Neutrophil (primary cell): ENCODE results near the gene AASDH.

ENCODE experiments used
- H3K27ac ChIP-seq: fragments of 200-600 bp; sonication (generic); 2 replicates; pipeline ENCODE4 v1.5.1; 2016; ENCODE audit warnings: mild to moderate bottlenecking, moderate library complexity
- H3K27me3 ChIP-seq: fragments of 200-600 bp; sonication (generic); 2 replicates; pipeline ENCODE4 v1.6.0; 2016; ENCODE audit warnings: mild to moderate bottlenecking
- H3K36me3 ChIP-seq: fragments of 200-600 bp; sonication (generic); 2 replicates; pipeline ENCODE4 v1.5.1; 2017
- H3K4me1 ChIP-seq, 2 experiments: fragments of 200-600 bp in 1 of 2; sonication (generic) in 1 of 2; 1 replicate in 1 of 2; 2 replicates in 1 of 2; pipeline versions ENCODE4 v1.5.1 to v1.6.1; 2013 to 2016; ENCODE audit warnings: low read depth in 1 of 2, low read length in 1 of 2, mild to moderate bottlenecking in 1 of 2, moderate library complexity in 1 of 2; ENCODE audit not compliant: control insufficient read depth in 1 of 2, insufficient read depth in 1 of 2
- H3K4me3 ChIP-seq, 2 experiments: fragments of 200-600 bp in 1 of 2; sonication (generic) in 1 of 2; 1 replicate in 1 of 2; 2 replicates in 1 of 2; pipeline ENCODE4 v1.5.1; 2013 to 2016; ENCODE audit warnings: low read depth in 1 of 2, low read length in 1 of 2, mild to moderate bottlenecking in 1 of 2, moderate library complexity in 1 of 2
- H3K9me3 ChIP-seq: fragments of 200-600 bp; sonication (generic); 2 replicates; pipeline ENCODE4 v1.5.1; 2016
- CTCF ChIP-seq: fragments of 200-600 bp; sonication (generic); IDR thresholded peaks from 2 replicates; pipeline ENCODE4 v1.5.1; 2016; ENCODE audit warnings: antibody characterized with exemption

Gene AASDH

GRCh38 chr4:56310401-56311125 lies 76.7 kb downstream of the AASDH start:
- H3K9me3 ChIP-seq, result no peaks in the 10 kb centered on the region
- no peak for TF ChIP-seq CTCF
- H3K4me1 ChIP-seq, result no peaks in the 10 kb centered on the region
- H3K4me3 ChIP-seq, result no peak overlapping the region
- no peaks in the 10 kb centered on the region for H3K36me3 ChIP-seq
- H3K27me3 ChIP-seq, result no peaks in the 10 kb centered on the region
- no peak overlapping the region for H3K27ac ChIP-seq

- Histone ChIP-seq H3K27ac (no peak overlapping the region), H3K9me3 (no peaks in the 10 kb centered on the region), H3K36me3 (no peaks in the 10 kb centered on the region), H3K4me3 (no peak overlapping the region), H3K4me1 (no peaks in the 10 kb centered on the region), H3K27me3 (no peaks in the 10 kb centered on the region)
- no peak for TF ChIP-seq CTCF
Measured at GRCh38 chr4:56308384-56308783, 78.9 kb downstream of the AASDH start.

- no peak for TF ChIP-seq CTCF
- Histone ChIP-seq H3K36me3 (no peaks in the 10 kb centered on the region), H3K9me3 (no peaks in the 10 kb centered on the region), H3K27me3 (no peaks in the 10 kb centered on the region), H3K4me1 (no peaks in the 10 kb centered on the region), H3K4me3 (no peak overlapping the region), H3K27ac (no peak overlapping the region)
Measured at GRCh38 chr4:56307423-56307822, 79.9 kb downstream of the AASDH start.

GRCh38 chr4:56305390-56305789 lies 81.9 kb downstream of the AASDH start:
- Histone ChIP-seq H3K9me3 (no peaks in the 10 kb centered on the region), H3K27me3 (no peaks in the 10 kb centered on the region), H3K4me1 (no peaks in the 10 kb centered on the region), H3K4me3 (no peak overlapping the region), H3K36me3 (no peaks in the 10 kb centered on the region), H3K27ac (no peak overlapping the region)
- TF ChIP-seq CTCF, result no peak

- Histone ChIP-seq H3K9me3 (no peaks in the 10 kb centered on the region), H3K4me3 (no peak overlapping the region), H3K27me3 (no peaks in the 10 kb centered on the region), H3K36me3 (no peaks in the 10 kb centered on the region), H3K4me1 (no peaks in the 10 kb centered on the region), H3K27ac (no peak overlapping the region)
- TF ChIP-seq CTCF, result no peak
Measured at GRCh38 chr4:56303921-56304320, 83.4 kb downstream of the AASDH start.
